Neural cell (in vitro differentiated cells): ENCODE data around the gene RFX3. TPM values are rescaled to one million over a fixed set of nuclear protein-coding genes. Genes with fewer than 3 reads are reported as not detected.

Experiments used
- H2AFZ ChIP-seq: fragments of 200-600, 300-800 bp; sonication (generic), shearing (Covaris generic); 2 replicates; pipeline ENCODE4 v1.6.0; 2014; ENCODE audit warnings: low read depth, mild to moderate bottlenecking, antibody characterized with exemption, low read length, moderate library complexity
- H3F3A ChIP-seq: fragments of 200-600 bp; shearing (Covaris generic); 2 replicates; pipeline ENCODE4 v1.6.1; 2016; ENCODE audit warnings: mild to moderate bottlenecking, moderate library complexity, mixed read lengths, antibody characterized with exemption, low read length; ENCODE audit not compliant: insufficient read depth, poor library complexity, severe bottlenecking
- H3K27ac ChIP-seq: fragments of 200-600, 300-800 bp; sonication (generic), shearing (Covaris generic); 2 replicates; pipeline ENCODE4 v1.5.1; 2014; ENCODE audit warnings: mild to moderate bottlenecking, low read length, moderate library complexity
- H3K27me3 ChIP-seq: fragments of 300-800, 200-600 bp; sonication (generic), shearing (Covaris generic); 2 replicates; pipeline ENCODE4 v1.6.0; 2014; ENCODE audit warnings: mild to moderate bottlenecking, low read depth, low read length, moderate library complexity; ENCODE audit not compliant: insufficient read depth
- H3K36me3 ChIP-seq: fragments of 300-800, 200-600 bp; sonication (generic), shearing (Covaris generic); 2 replicates; pipeline ENCODE4 v1.5.1; 2014; ENCODE audit warnings: mild to moderate bottlenecking, antibody characterized with exemption, low read length, moderate library complexity; ENCODE audit not compliant: insufficient read depth
- H3K4me2 ChIP-seq: fragments of 300-800, 200-600 bp; sonication (generic), shearing (Covaris generic); 2 replicates; pipeline ENCODE4 v1.6.0; 2014; ENCODE audit warnings: mild to moderate bottlenecking, low read length
- H3K4me3 ChIP-seq: fragments of 300-800, 200-600 bp; sonication (generic), shearing (Covaris generic); 2 replicates; pipeline ENCODE4 v1.5.1; 2014; ENCODE audit warnings: mild to moderate bottlenecking, low read length, moderate library complexity
- H3K79me2 ChIP-seq: fragments of 200-600 bp; shearing (Covaris generic); replicated peaks from 2 replicates; pipeline ENCODE4 v1.6.0; 2014; ENCODE audit warnings: mild to moderate bottlenecking, low read length, moderate library complexity; ENCODE audit not compliant: insufficient read depth
- H3K9ac ChIP-seq: fragments of 300-800, 200-600 bp; sonication (generic), shearing (Covaris generic); 2 replicates; pipeline ENCODE4 v1.6.1; 2016; ENCODE audit warnings: mild to moderate bottlenecking, low read length, mixed read lengths
- H3K9me2 ChIP-seq: fragments of 200-600 bp; shearing (Covaris generic); 2 replicates; pipeline ENCODE4 v1.6.1; 2016; ENCODE audit warnings: mild to moderate bottlenecking, low read length, mixed read lengths; ENCODE audit not compliant: insufficient read depth
- H3K9me3 ChIP-seq: fragments of 200-600, 300-800 bp; sonication (generic), shearing (Covaris generic); 2 replicates; pipeline ENCODE4 v1.6.1; 2016; ENCODE audit warnings: mild to moderate bottlenecking, mixed run types, low read length, moderate library complexity, mixed read lengths
- H4K20me1 ChIP-seq: fragments of 200-600 bp; shearing (Covaris generic); 2 replicates; pipeline ENCODE4 v1.6.1; 2016; ENCODE audit warnings: mild to moderate bottlenecking, mixed run types; ENCODE audit not compliant: insufficient read depth
- EP300 ChIP-seq: fragments of 450-650 bp; conservative IDR thresholded peaks from 2 replicates; pipeline ENCODE4 v1.6.1; 2014; ENCODE audit warnings: antibody characterized with exemption, mild to moderate bottlenecking, moderate library complexity; ENCODE audit not compliant: poor library complexity, severe bottlenecking
- EZH2 ChIP-seq: fragments of 200-600, 300-800 bp; shearing (Covaris generic), sonication (generic); IDR thresholded peaks from 2 replicates; pipeline ENCODE4 v1.6.1; 2014; ENCODE audit warnings: antibody characterized with exemption, low read length, borderline replicate concordance, mild to moderate bottlenecking; ENCODE audit not compliant: insufficient read depth, poor library complexity, severe bottlenecking
- MXI1 ChIP-seq: fragments of 450-650 bp; conservative IDR thresholded peaks from 2 replicates; pipeline ENCODE4 v1.6.1; 2014; ENCODE audit warnings: antibody characterized with exemption, mild to moderate bottlenecking; ENCODE audit not compliant: poor library complexity, severe bottlenecking
- POLR2AphosphoS5 ChIP-seq: IDR thresholded peaks from 2 replicates; pipeline ENCODE4 v1.6.1; 2012
- RAD21 ChIP-seq: fragments of 450-650 bp; conservative IDR thresholded peaks from 2 replicates; pipeline ENCODE4 v1.6.1; 2014; ENCODE audit warnings: antibody characterized with exemption, mild to moderate bottlenecking, moderate library complexity
- SMC3 ChIP-seq: fragments of 450-650 bp; conservative IDR thresholded peaks from 2 replicates; pipeline ENCODE4 v1.6.1; 2014; ENCODE audit warnings: antibody characterized with exemption, mild to moderate bottlenecking, moderate library complexity; ENCODE audit not compliant: poor library complexity
- TAF1 ChIP-seq: IDR thresholded peaks from 2 replicates; pipeline ENCODE4 v1.6.1; 2012; ENCODE audit warnings: low read depth
- polyA plus RNA-seq: library from polyadenylated mRNA; depleted of rRNA; stranded (reverse); fragments of >200 nt; gene quantifications from 2 replicates; pipeline ENCODE4 v1.2.3, GENCODE V29; 2014
- TF ChIP-seq, protein P1 (sequence below): IDR thresholded peaks from 2 replicates; pipeline ENCODE4 v1.6.1; 2012; ENCODE audit warnings: borderline replicate concordance
- TF ChIP-seq, protein P2 (sequence below): fragments of 450-650 bp; IDR thresholded peaks from 2 replicates; pipeline ENCODE4 v1.5.1; 2014; ENCODE audit warnings: antibody characterized with exemption, mild to moderate bottlenecking, moderate library complexity; ENCODE audit not compliant: poor library complexity, severe bottlenecking

Gene RFX3
- polyA plus RNA-seq, 1 donor from 2014 or later, result 27.6 TPM

DNA sequence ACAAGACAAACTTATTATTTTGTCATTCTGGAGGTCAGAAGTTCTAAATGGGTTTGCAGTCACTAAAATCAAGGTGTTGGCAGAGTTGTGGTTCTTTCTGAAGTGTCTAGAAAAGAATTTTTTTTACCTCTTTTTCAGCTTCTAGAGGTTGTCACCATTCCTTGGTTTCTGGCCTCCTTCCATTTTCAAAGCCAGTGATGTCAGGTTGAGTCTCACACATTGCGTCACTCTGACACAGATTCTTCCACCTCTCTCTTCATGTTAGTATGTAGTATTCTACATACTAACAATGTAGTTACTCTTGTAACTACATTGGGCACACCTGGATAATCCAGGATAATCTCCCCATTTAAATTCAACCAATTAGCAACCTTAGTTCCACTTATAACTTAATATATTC lies 290.3 kb downstream of the RFX3 start:
- Histone ChIP-seq H3K79me2 (no peaks in the 10 kb centered on the region), H3K4me3 (no peak overlapping the region), H3K9me3 (no peaks in the 10 kb centered on the region), H3K9ac (no peak overlapping the region), H4K20me1 (no peaks in the 10 kb centered on the region), H3K36me3 (peaks cover 5% of the 10 kb centered on the region), H3F3A (no peaks in the 10 kb centered on the region), H3K27ac (no peak overlapping the region), H3K4me2 (no peak overlapping the region), H3K27me3 (no peaks in the 10 kb centered on the region), H3K9me2 (no peaks in the 10 kb centered on the region), H2AFZ (no peak overlapping the region)
- no peak for TF ChIP-seq SMC3
- TF ChIP-seq, protein P1, sequence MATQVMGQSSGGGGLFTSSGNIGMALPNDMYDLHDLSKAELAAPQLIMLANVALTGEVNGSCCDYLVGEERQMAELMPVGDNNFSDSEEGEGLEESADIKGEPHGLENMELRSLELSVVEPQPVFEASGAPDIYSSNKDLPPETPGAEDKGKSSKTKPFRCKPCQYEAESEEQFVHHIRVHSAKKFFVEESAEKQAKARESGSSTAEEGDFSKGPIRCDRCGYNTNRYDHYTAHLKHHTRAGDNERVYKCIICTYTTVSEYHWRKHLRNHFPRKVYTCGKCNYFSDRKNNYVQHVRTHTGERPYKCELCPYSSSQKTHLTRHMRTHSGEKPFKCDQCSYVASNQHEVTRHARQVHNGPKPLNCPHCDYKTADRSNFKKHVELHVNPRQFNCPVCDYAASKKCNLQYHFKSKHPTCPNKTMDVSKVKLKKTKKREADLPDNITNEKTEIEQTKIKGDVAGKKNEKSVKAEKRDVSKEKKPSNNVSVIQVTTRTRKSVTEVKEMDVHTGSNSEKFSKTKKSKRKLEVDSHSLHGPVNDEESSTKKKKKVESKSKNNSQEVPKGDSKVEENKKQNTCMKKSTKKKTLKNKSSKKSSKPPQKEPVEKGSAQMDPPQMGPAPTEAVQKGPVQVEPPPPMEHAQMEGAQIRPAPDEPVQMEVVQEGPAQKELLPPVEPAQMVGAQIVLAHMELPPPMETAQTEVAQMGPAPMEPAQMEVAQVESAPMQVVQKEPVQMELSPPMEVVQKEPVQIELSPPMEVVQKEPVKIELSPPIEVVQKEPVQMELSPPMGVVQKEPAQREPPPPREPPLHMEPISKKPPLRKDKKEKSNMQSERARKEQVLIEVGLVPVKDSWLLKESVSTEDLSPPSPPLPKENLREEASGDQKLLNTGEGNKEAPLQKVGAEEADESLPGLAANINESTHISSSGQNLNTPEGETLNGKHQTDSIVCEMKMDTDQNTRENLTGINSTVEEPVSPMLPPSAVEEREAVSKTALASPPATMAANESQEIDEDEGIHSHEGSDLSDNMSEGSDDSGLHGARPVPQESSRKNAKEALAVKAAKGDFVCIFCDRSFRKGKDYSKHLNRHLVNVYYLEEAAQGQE, result no peak
- TF ChIP-seq MXI1, result no peak
- no peak for TF ChIP-seq TAF1
- TF ChIP-seq RAD21, result no peak
- TF ChIP-seq EZH2, result no peak
- no peak for TF ChIP-seq POLR2AphosphoS5
- TF ChIP-seq EP300, result no peak

DNA sequence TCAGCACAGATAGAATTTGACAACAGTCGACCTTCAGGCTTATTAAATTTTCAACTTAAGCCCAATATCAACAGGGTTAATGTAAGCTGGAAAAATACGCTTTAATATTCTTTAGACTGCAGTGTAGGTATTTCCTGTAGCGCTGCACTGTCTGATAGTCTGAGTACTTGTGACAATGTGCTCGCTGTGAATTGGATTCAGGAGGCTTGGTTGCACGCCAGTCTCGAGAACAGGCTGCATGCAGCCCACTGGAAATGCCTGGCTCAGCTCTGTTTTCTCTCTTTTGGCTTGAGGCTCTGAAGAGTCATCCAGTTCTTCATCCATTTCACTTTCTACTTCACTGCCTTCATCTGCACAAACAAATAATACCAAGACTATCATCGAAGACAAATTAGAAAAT lies 300.9 kb downstream of the RFX3 start:
- Histone ChIP-seq H3K4me3 (no peak overlapping the region), H2AFZ (no peak overlapping the region), H3K27ac (no peak overlapping the region), H3K9me3 (no peaks in the 10 kb centered on the region), H3K36me3 (peaks cover 5% of the 10 kb centered on the region), H3K9ac (no peak overlapping the region), H3K27me3 (no peaks in the 10 kb centered on the region), H3K4me2 (no peak overlapping the region), H3K9me2 (no peaks in the 10 kb centered on the region), H3K79me2 (no peaks in the 10 kb centered on the region), H3F3A (no peaks in the 10 kb centered on the region), H4K20me1 (no peaks in the 10 kb centered on the region)
- TF ChIP-seq SMC3, result no peak
- no peak for TF ChIP-seq POLR2AphosphoS5
- TF ChIP-seq EP300, result no peak
- no peak for TF ChIP-seq MXI1
- no peak for TF ChIP-seq RAD21
- TF ChIP-seq, protein P2, sequence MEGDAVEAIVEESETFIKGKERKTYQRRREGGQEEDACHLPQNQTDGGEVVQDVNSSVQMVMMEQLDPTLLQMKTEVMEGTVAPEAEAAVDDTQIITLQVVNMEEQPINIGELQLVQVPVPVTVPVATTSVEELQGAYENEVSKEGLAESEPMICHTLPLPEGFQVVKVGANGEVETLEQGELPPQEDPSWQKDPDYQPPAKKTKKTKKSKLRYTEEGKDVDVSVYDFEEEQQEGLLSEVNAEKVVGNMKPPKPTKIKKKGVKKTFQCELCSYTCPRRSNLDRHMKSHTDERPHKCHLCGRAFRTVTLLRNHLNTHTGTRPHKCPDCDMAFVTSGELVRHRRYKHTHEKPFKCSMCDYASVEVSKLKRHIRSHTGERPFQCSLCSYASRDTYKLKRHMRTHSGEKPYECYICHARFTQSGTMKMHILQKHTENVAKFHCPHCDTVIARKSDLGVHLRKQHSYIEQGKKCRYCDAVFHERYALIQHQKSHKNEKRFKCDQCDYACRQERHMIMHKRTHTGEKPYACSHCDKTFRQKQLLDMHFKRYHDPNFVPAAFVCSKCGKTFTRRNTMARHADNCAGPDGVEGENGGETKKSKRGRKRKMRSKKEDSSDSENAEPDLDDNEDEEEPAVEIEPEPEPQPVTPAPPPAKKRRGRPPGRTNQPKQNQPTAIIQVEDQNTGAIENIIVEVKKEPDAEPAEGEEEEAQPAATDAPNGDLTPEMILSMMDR, result no peak
- TF ChIP-seq TAF1, result no peak
- no peak for TF ChIP-seq EZH2

DNA sequence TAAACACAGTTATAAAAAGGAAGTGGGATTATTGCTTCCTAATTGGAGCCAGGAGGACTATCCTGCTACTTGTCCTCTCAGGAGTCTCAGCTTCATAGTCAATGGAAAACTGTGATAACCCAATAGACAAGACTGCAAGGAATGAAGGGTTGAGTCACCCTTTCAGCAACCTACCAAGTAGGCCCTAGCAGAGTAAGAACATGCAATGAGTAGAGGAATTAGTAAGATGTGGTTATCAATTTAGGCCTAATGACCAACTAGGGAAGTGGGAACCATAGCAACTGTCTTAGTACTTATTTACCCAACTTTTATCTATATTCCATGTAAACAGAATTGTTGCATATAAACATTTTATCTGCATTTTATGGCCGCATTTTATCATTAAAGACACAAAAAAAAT lies 310.1 kb downstream of the RFX3 start:
- Histone ChIP-seq H3K9ac (no peak overlapping the region), H3F3A (no peaks in the 10 kb centered on the region), H2AFZ (no peak overlapping the region), H3K4me2 (no peak overlapping the region), H3K36me3 (no peaks in the 10 kb centered on the region), H3K9me2 (no peaks in the 10 kb centered on the region), H3K9me3 (no peaks in the 10 kb centered on the region), H3K4me3 (no peak overlapping the region), H3K27ac (no peak overlapping the region), H3K79me2 (no peaks in the 10 kb centered on the region), H4K20me1 (no peaks in the 10 kb centered on the region), H3K27me3 (no peaks in the 10 kb centered on the region)
- TF ChIP-seq TAF1 (no peak), MXI1 (no peak), EZH2 (no peak)
